Type B pancreatic cell (in vitro differentiated cells): Measurements from ENCODE around the gene MELK. TPM values are rescaled to one million over a fixed set of nuclear protein-coding genes. Genes with fewer than 3 reads are reported as not detected.

Experiments
- DNase-seq: peaks from one replicate; pipeline ENCODE4 v3.0.0; 2021; ENCODE audit warnings: mixed read lengths; ENCODE audit not compliant: unreplicated experiment; ENCODE audit errors: extremely low spot score
- H3K27ac Mint-ChIP-seq: 2 replicates; pipeline ENCODE4 v1.8.0; 2021; ENCODE audit warnings: mild to moderate bottlenecking, mixed read lengths
- H3K27me3 Mint-ChIP-seq: 2 replicates; pipeline ENCODE4 v1.8.0; 2021; ENCODE audit warnings: mixed read lengths
- H3K36me3 Mint-ChIP-seq: 2 replicates; pipeline ENCODE4 v1.8.0; 2021; ENCODE audit warnings: mixed read lengths
- H3K4me1 Mint-ChIP-seq: one replicate; pipeline ENCODE4 v1.8.0; 2021; ENCODE audit warnings: mixed read lengths; ENCODE audit not compliant: unreplicated experiment
- H3K4me3 Mint-ChIP-seq: 2 replicates; pipeline ENCODE4 v1.8.0; 2021; ENCODE audit warnings: mild to moderate bottlenecking, mixed read lengths
- H3K9me3 Mint-ChIP-seq: 2 replicates; pipeline ENCODE4 v1.8.0; 2021; ENCODE audit warnings: mixed read lengths
- total RNA-seq: library from RNA; stranded (reverse); gene quantifications from 2 replicates; pipeline ENCODE4 v1.2.1, GENCODE V29; 2021; ENCODE audit warnings: low replicate concordance
- TF ChIP-seq, protein P1 (sequence below): fragments of 200-600 bp; sonication (generic); conservative IDR thresholded peaks from 2 replicates; pipeline ENCODE4 v1.5.0; 2021; ENCODE audit warnings: antibody characterized with exemption, mild to moderate bottlenecking

The MELK gene
- total RNA-seq, 1 donor from 2014 or later = 35.8 TPM

DNA sequence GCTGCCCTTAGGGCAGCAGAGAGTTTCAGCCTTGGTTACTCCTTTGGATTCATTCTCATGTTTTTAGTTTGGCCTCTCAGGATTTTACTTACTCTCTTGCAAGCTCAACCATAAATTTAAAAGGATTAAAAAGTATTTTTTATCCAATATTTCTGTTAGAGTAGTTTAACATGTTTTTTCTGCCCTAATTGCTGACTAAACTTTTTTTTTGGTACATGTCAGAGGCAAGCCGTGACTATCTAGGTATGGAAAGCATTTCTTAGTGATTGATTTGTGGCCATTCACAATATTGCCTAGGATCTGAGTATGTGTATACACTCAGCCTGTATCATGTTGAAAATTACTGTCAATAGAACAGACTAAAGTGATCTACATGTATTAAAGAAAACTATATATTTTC is 92.1 kb downstream of the MELK start:
- no peak for DNase-seq
- Mint-ChIP-seq H3K9me3 (no peaks in the 10 kb centered on the region), H3K27ac (peak overlapping the region; percentile 74), H3K4me3 (no peak overlapping the region), H3K27me3 (no peaks in the 10 kb centered on the region), H3K36me3 (peaks cover 13% of the 10 kb centered on the region), H3K4me1 (no peaks in the 10 kb centered on the region)
- TF ChIP-seq, protein P1, sequence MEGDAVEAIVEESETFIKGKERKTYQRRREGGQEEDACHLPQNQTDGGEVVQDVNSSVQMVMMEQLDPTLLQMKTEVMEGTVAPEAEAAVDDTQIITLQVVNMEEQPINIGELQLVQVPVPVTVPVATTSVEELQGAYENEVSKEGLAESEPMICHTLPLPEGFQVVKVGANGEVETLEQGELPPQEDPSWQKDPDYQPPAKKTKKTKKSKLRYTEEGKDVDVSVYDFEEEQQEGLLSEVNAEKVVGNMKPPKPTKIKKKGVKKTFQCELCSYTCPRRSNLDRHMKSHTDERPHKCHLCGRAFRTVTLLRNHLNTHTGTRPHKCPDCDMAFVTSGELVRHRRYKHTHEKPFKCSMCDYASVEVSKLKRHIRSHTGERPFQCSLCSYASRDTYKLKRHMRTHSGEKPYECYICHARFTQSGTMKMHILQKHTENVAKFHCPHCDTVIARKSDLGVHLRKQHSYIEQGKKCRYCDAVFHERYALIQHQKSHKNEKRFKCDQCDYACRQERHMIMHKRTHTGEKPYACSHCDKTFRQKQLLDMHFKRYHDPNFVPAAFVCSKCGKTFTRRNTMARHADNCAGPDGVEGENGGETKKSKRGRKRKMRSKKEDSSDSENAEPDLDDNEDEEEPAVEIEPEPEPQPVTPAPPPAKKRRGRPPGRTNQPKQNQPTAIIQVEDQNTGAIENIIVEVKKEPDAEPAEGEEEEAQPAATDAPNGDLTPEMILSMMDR = no peak

DNA sequence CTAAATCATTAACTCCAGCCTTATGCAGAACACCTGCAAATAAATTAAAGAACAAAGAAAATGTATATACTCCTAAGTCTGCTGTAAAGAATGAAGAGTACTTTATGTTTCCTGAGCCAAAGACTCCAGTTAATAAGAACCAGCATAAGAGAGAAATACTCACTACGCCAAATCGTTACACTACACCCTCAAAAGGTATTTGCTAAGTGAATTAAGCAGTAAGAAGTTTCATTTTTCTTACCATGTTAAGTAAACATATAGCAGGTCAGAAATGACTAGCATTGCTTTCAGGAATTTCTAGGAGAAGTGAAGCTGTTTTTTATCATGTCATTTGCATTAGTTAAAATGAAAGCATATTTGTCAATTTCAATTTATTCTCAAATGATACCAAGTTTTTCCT is 92.7 kb downstream of the MELK start:
- H3K9me3 Mint-ChIP-seq = no peaks in the 10 kb centered on the region
- TF ChIP-seq, protein P1 = no peak
- peaks cover 13% of the 10 kb centered on the region for H3K36me3 Mint-ChIP-seq
- peak overlapping the region; percentile 3 for H3K27ac Mint-ChIP-seq
- DNase-seq = no peak
- peak overlapping the region; percentile 11 for H3K4me3 Mint-ChIP-seq
- H3K27me3 Mint-ChIP-seq = no peaks in the 10 kb centered on the region
- H3K4me1 Mint-ChIP-seq = no peaks in the 10 kb centered on the region

DNA sequence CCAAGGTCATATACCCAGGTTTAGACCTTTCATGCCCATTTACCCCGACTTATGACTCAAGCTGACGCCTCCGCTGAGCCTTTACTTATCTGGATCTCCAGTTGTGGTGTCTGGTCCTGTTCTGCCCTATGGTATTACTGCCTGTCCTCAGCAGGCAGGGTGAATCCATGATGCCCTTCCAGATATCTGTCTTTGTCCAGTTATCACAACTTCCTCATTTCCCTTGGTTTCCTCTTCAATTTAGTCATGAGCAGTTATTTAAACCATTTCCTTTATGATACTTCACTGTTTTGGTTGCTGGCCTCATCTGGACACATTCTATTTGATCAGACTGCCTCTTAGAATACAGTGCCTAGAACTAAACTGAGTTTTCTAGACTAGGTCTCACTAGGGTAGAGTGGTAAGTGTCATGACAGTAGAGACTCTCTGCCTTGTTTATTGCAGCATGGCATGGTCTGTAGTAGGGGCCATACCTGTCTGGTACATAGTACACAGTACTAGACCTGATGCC is 93.3 kb downstream of the MELK start:
- Mint-ChIP-seq H3K4me3 (no peak overlapping the region), H3K4me1 (no peaks in the 10 kb centered on the region), H3K27me3 (no peaks in the 10 kb centered on the region), H3K36me3 (peaks cover 12% of the 10 kb centered on the region), H3K9me3 (no peaks in the 10 kb centered on the region), H3K27ac (peak overlapping the region; percentile 3)
- TF ChIP-seq, protein P1 = no peak
- DNase-seq = no peak

DNA sequence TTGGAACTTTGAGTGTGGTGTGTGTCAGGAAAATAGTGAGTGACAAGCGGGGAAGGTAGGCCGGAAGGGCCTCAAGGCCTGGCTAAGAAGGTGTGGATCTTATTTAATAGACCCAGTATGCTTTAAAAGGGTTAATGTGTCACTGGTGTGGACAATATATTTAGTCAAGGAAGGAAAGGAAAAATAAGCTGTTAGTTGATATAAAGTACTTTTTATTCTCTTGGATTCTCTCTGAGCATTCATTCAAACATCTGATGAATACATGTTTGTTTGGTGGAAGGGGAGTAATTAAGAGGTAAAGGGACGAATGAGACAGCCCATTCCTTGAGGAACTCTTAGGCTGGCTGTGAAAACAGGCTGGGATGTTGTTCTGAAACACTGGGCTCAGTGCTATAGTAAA is 98.9 kb downstream of the MELK start:
- H3K9me3 Mint-ChIP-seq = no peaks in the 10 kb centered on the region
- H3K27me3 Mint-ChIP-seq = no peaks in the 10 kb centered on the region
- no peak overlapping the region for H3K4me3 Mint-ChIP-seq
- TF ChIP-seq, protein P1 = no peak
- DNase-seq = no peak
- H3K27ac Mint-ChIP-seq = no peak overlapping the region
- no peaks in the 10 kb centered on the region for H3K4me1 Mint-ChIP-seq
- H3K36me3 Mint-ChIP-seq = peaks cover 18% of the 10 kb centered on the region

- TF ChIP-seq, protein P1 = no peak
- no peaks in the 10 kb centered on the region for H3K27me3 Mint-ChIP-seq
- H3K4me3 Mint-ChIP-seq = no peak overlapping the region
- H3K36me3 Mint-ChIP-seq = peaks cover 41% of the 10 kb centered on the region
- no peaks in the 10 kb centered on the region for H3K4me1 Mint-ChIP-seq
- no peak for DNase-seq
- H3K9me3 Mint-ChIP-seq = no peaks in the 10 kb centered on the region
- no peak overlapping the region for H3K27ac Mint-ChIP-seq
Measured at GRCh38 chr9:36676091-36676490, 103.4 kb downstream of the MELK start.
